HepG2 (cell line): Measurements from ENCODE around the gene SH2D3A. TPM values are rescaled to one million over a fixed set of nuclear protein-coding genes. Genes with fewer than 3 reads are reported as not detected.

ENCODE experiments used
- ASH2L ChIP-seq: fragments of 300-600, 200-600 bp; sonication (generic); IDR thresholded peaks from 2 replicates; pipeline ENCODE4 v1.7.0; 2017; ENCODE audit warnings: low read depth, mild to moderate bottlenecking, moderate library complexity, mixed read lengths, low read length; ENCODE audit not compliant: insufficient read length
- KDM2A ChIP-seq: sonication (generic); formaldehyde crosslinking; IDR thresholded peaks from 2 replicates; pipeline ENCODE4 v1.4.0; 2020; ENCODE audit warnings: low read depth, missing genetic modification reagents, borderline replicate concordance
- KLF12 ChIP-seq: sonication (generic); formaldehyde crosslinking; IDR thresholded peaks from 2 replicates; pipeline ENCODE4 v1.4.0; 2020; ENCODE audit warnings: missing genetic modification reagents, borderline replicate concordance
- MBNL3 ChIP-seq: fragments of 250-450 bp; sonication (Bioruptor Pico); conservative IDR thresholded peaks from 2 replicates; pipeline ENCODE4 v1.8.0; 2022; ENCODE audit warnings: mild to moderate bottlenecking, inconsistent platforms
- MED8 ChIP-seq: sonication (generic); formaldehyde crosslinking; IDR thresholded peaks from 2 replicates; pipeline ENCODE4 v1.8.1; 2023; ENCODE audit warnings: mild to moderate bottlenecking, missing genetic modification reagents; ENCODE audit not compliant: insufficient replicate concordance
- NFIC ChIP-seq: IDR thresholded peaks from 2 replicates; pipeline ENCODE4 v1.6.1; 2012; ENCODE audit warnings: mild to moderate bottlenecking, low read length, inconsistent platforms
- NONO ChIP-seq, 2 experiments: fragments of 450-650 bp in 1 of 2; sonication (generic) in 1 of 2; formaldehyde crosslinking in 1 of 2; IDR thresholded peaks in 1 of 2; conservative IDR thresholded peaks in 1 of 2; 2 replicates each; pipeline versions ENCODE4 v1.6.1 to v1.8.0; 2017 to 2022; ENCODE audit warnings: mild to moderate bottlenecking in 1 of 2, missing genetic modification reagents in 1 of 2, moderate library complexity in 1 of 2
- RARG ChIP-seq: sonication (generic); formaldehyde crosslinking; IDR thresholded peaks from 2 replicates; pipeline ENCODE4 v1.4.0; 2020; ENCODE audit warnings: low read depth, mild to moderate bottlenecking, missing genetic modification reagents
- SP2 ChIP-seq: sonication (generic); formaldehyde crosslinking; IDR thresholded peaks from 2 replicates; pipeline ENCODE4 v1.5.1; 2020; ENCODE audit warnings: mild to moderate bottlenecking, missing genetic modification reagents
- SP4 ChIP-seq: sonication (generic); formaldehyde crosslinking; IDR thresholded peaks from 2 replicates; pipeline ENCODE4 v1.8.1; 2023; ENCODE audit warnings: mild to moderate bottlenecking, missing genetic modification reagents
- TAF15 ChIP-seq: fragments of 200-400 bp; formaldehyde crosslinking; IDR thresholded peaks from one replicate; pipeline ENCODE4 v1.6.1; 2018; ENCODE audit warnings: mild to moderate bottlenecking, low read depth, low read length; ENCODE audit not compliant: poor library complexity, severe bottlenecking
- TCF12 ChIP-seq, 2 experiments: fragments of 450-650 bp in 1 of 2; sonication (generic) in 1 of 2; formaldehyde crosslinking in 1 of 2; IDR thresholded peaks; 2 replicates each; pipeline versions ENCODE4 v1.6.1 to v1.8.0; 2017 to 2022; ENCODE audit warnings: antibody characterized with exemption in 1 of 2, mild to moderate bottlenecking in 1 of 2, missing genetic modification reagents in 1 of 2, moderate library complexity in 1 of 2
- TCF7 ChIP-seq: sonication (generic); IDR thresholded peaks from 2 replicates; pipeline ENCODE4 v1.6.1; 2016; ENCODE audit warnings: antibody characterized with exemption, low read depth
- TEAD2 ChIP-seq: sonication (generic); formaldehyde crosslinking; IDR thresholded peaks from 2 replicates; pipeline ENCODE4 v1.9.0; 2021; ENCODE audit warnings: missing genetic modification reagents
- TFDP1 ChIP-seq: IDR thresholded peaks from 2 replicates; pipeline ENCODE4 v1.6.1; 2016; ENCODE audit warnings: missing compliant biosample characterization, missing genetic modification reagents, borderline replicate concordance
- ZBTB1 ChIP-seq: sonication (generic); formaldehyde crosslinking; IDR thresholded peaks from 2 replicates; pipeline ENCODE4 v1.4.0; 2020; ENCODE audit warnings: missing genetic modification reagents, borderline replicate concordance
- ZNF230 ChIP-seq: sonication (generic); formaldehyde crosslinking; IDR thresholded peaks from 2 replicates; pipeline ENCODE4 v1.4.0; 2020; ENCODE audit warnings: mild to moderate bottlenecking, missing genetic modification reagents
- ZNF235 ChIP-seq: sonication (generic); formaldehyde crosslinking; IDR thresholded peaks from 2 replicates; pipeline ENCODE4 v1.8.1; 2023; ENCODE audit warnings: mild to moderate bottlenecking, missing genetic modification reagents, borderline replicate concordance
- ZNF253 ChIP-seq: sonication (generic); formaldehyde crosslinking; IDR thresholded peaks from 2 replicates; pipeline ENCODE4 v1.8.0; 2022; ENCODE audit warnings: mild to moderate bottlenecking, missing genetic modification reagents, borderline replicate concordance
- ZNF382 ChIP-seq: sonication (generic); formaldehyde crosslinking; IDR thresholded peaks from 2 replicates; pipeline ENCODE4 v1.5.0; 2020; ENCODE audit warnings: missing genetic modification reagents, mild to moderate bottlenecking, borderline replicate concordance
- ZNF564 ChIP-seq: sonication (generic); formaldehyde crosslinking; IDR thresholded peaks from 2 replicates; pipeline ENCODE4 v1.8.1; 2023; ENCODE audit warnings: mild to moderate bottlenecking, missing genetic modification reagents
- ZNF737 ChIP-seq: sonication (generic); formaldehyde crosslinking; IDR thresholded peaks from 2 replicates; pipeline ENCODE4 v1.5.0; 2020; ENCODE audit warnings: missing genetic modification reagents, mild to moderate bottlenecking, borderline replicate concordance
- ZNF800 ChIP-seq: sonication (generic); formaldehyde crosslinking; IDR thresholded peaks from 2 replicates; pipeline ENCODE4 v1.4.0; 2020; ENCODE audit warnings: missing genetic modification reagents
- ZSCAN29 ChIP-seq: sonication (generic); formaldehyde crosslinking; conservative IDR thresholded peaks from 2 replicates; pipeline ENCODE4 v1.4.0; 2020; ENCODE audit warnings: mild to moderate bottlenecking, missing genetic modification reagents
- polyA plus RNA-seq, 8 experiments: library from polyadenylated mRNA; depleted of rRNA in 3 of 8; stranded (reverse) in 7 of 8; unstranded in 1 of 8; fragments of >200 nt; fragmentation: Illumina TruSeq in 4 of 8; extraction: Trizol in 4 of 8; gene quantifications; 2 replicates each; pipeline versions ENCODE4 v1.2.1 to v1.2.3, GENCODE V29; 2011 to 2016; ENCODE audit warnings: low read depth in 4 of 8, missing spikeins in 1 of 8, mixed read lengths in 1 of 8; ENCODE audit not compliant: insufficient read depth in 1 of 8
- total RNA-seq, 5 experiments: library from RNA; depleted of rRNA; stranded (reverse); fragments of >200 nt; fragmentation: Illumina TruSeq; extraction: Trizol; gene quantifications; 2 replicates each; pipeline ENCODE4 v1.2.3, GENCODE V29; 2016; ENCODE audit warnings: low read depth in 1 of 5
- TF ChIP-seq, protein P1 (sequence below): fragments of 450-650 bp; IDR thresholded peaks from 2 replicates; pipeline ENCODE4 v1.6.1; 2017

SH2D3A gene
- total and polyA plus RNA-seq, 2 of the 13 experiments (the other 11 are each of a cell fraction or from before 2014, with no cell fraction given), result 1.0 to 2.2 TPM

- TF ChIP-seq RARG, result no peak
- TF ChIP-seq ZNF564, result no peak
- peak; percentile 23; the same call in 1 of the 2 replicates for TF ChIP-seq KLF12 (CRISPR knock-in tag)
- TF ChIP-seq TCF12 (IDR thresholded peaks at IDR 0.05), result no peak
- peak; percentile 86 for TF ChIP-seq TCF12 (CRISPR knock-in tag; IDR thresholded peaks at IDR 0.05)
- no peak for TF ChIP-seq ZNF230 (CRISPR knock-in tag)
- peak; percentile 77 for TF ChIP-seq ASH2L
- no peak; the same call in 1 of the 2 replicates for TF ChIP-seq SP4
- no peak for TF ChIP-seq TEAD2 (CRISPR knock-in tag)
- no peak for TF ChIP-seq ZNF737 (CRISPR knock-in tag)
- TF ChIP-seq MED8 (CRISPR knock-in tag), result peak; percentile 85
- peak; percentile 84; the same call in 1 of the 2 replicates for TF ChIP-seq ZNF235 (CRISPR knock-in tag)
- TF ChIP-seq ZSCAN29 (CRISPR knock-in tag), result no peak
- peak; percentile 80 for TF ChIP-seq ZNF800
- no peak for TF ChIP-seq ZNF382 (CRISPR knock-in tag)
- TF ChIP-seq NFIC, result no peak; the same call in 1 of the 2 replicates
- TF ChIP-seq KDM2A (CRISPR knock-in tag), result peak; percentile 83
- peak; percentile 48 for TF ChIP-seq SP2 (CRISPR knock-in tag)
- no peak for TF ChIP-seq NONO (IDR thresholded peaks at IDR 0.05)
- peak; percentile 41; the same call in 1 of the 2 replicates for TF ChIP-seq NONO (CRISPR knock-in tag; conservative IDR thresholded peaks at IDR 0.05)
- no peak for TF ChIP-seq ZNF253 (CRISPR knock-in tag)
- peak; percentile 24 for TF ChIP-seq TAF15
- no peak for TF ChIP-seq TCF7
- peak; percentile 76; the same call in 1 of the 2 replicates for TF ChIP-seq TFDP1 (CRISPR knock-in tag)
- TF ChIP-seq ZBTB1, result no peak; the same call in 1 of the 2 replicates
- TF ChIP-seq, protein P1, sequence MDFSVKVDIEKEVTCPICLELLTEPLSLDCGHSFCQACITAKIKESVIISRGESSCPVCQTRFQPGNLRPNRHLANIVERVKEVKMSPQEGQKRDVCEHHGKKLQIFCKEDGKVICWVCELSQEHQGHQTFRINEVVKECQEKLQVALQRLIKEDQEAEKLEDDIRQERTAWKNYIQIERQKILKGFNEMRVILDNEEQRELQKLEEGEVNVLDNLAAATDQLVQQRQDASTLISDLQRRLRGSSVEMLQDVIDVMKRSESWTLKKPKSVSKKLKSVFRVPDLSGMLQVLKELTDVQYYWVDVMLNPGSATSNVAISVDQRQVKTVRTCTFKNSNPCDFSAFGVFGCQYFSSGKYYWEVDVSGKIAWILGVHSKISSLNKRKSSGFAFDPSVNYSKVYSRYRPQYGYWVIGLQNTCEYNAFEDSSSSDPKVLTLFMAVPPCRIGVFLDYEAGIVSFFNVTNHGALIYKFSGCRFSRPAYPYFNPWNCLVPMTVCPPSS, result no peak
- no peak for TF ChIP-seq MBNL3 (CRISPR knock-in tag)
Observed at GRCh38 chr19:6752256-6753177, 14.7 kb downstream of the SH2D3A start (continued).
